ENCODE data around the gene FTCD. TPM values are rescaled to one million over a fixed set of nuclear protein-coding genes. Genes with fewer than 3 reads are reported as not detected.
A peak's percentile ranks its signal among the peaks of the same experiment; 100 is the strongest.

The FTCD gene
- total RNA-seq, 6 donors from 2014 or later, result 0.69 to 0.98 TPM; not detected in 4

DNA sequence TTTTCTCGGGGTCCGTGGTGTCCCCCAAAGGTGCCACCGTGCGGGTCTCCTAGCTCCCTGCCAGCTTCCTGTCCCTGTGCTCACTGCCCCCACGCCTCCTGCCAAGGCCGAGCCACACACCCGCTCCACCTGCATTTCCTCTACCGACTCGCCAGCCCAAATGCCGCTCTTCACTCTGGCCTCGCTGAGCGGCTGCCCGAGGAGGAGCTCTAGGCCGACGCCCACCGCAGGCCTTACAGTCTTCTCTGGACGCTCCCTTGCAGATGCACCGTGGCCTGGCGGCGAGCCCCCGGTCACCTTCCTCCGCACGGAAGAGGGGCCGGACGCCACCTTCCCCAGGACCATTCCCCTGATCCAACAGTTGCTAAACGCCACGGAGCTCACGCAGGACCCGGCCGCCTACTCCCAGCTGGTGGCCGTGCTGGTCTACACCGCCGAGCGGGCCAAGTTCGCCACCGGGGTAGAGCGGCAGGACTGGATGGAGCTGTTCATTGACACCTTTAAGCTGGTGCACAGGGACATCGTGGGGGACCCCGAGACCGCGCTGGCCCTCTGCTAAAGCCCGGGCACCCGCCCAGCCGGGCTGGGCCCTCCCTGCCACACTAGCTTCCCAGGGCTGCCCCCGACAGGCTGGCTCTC lies 26.3 kb downstream of the FTCD start:
- ATAC-seq (ENCODE audit: low FRiP score in 2 of 2), result no peak
- WGBS, 2 donors, result 86 to 91% methylated on average over 38 to 39 of the region's 45 CpGs
- no peak for TF ChIP-seq POLR2A (IDR thresholded peaks at IDR 0.05)
- TF ChIP-seq POLR2AphosphoS5 (IDR thresholded peaks at IDR 0.05), result no peak
- TF ChIP-seq, protein P1, sequence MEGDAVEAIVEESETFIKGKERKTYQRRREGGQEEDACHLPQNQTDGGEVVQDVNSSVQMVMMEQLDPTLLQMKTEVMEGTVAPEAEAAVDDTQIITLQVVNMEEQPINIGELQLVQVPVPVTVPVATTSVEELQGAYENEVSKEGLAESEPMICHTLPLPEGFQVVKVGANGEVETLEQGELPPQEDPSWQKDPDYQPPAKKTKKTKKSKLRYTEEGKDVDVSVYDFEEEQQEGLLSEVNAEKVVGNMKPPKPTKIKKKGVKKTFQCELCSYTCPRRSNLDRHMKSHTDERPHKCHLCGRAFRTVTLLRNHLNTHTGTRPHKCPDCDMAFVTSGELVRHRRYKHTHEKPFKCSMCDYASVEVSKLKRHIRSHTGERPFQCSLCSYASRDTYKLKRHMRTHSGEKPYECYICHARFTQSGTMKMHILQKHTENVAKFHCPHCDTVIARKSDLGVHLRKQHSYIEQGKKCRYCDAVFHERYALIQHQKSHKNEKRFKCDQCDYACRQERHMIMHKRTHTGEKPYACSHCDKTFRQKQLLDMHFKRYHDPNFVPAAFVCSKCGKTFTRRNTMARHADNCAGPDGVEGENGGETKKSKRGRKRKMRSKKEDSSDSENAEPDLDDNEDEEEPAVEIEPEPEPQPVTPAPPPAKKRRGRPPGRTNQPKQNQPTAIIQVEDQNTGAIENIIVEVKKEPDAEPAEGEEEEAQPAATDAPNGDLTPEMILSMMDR (IDR thresholded peaks at IDR 0.05), result no peak
- TF ChIP-seq EP300 (IDR thresholded peaks at IDR 0.05), result no peak

DNA sequence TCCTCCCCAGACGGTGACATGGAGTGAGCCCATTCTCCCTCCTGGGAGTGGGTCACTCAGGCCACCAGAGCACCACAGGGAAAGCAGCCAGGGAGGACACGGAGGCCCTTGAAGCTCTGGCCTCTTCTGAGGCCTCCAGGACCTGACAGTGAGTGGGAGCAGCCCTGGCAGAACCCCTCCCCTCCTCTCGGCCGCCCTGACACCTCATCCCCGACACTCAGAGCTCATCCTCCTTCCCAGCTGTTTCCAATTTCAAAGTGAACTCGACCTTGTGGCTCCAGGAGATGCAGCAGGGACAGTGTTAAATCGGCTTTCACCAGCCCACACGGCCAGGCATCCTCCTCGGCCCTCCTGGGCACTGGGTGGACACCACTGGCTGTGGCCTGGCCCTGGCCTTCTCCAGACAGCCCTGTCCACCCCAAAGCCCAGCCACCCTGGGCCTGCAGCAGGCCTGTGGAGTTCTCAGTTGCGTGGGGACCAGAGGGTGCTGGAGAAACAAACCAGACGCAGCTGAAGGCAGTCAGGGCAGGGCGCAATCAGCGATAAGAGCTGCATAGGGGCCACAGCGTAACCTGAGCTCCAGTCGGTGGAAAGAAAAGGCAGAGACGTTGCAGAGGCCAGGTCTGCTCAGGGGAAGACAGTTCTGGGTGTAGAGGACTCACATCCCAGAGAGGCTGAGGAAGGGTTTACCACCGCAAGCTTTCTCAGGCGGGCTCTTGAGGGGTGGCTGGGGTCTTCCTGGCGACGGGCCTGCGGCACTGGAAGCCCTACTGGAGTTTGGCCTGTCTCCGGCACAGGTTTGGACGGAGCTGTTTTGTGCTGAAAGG lies 27.1 kb downstream of the FTCD start:
- no peaks in the 10 kb centered on the region for H3K27me3 ChIP-seq
- TF ChIP-seq EP300 (IDR thresholded peaks at IDR 0.05) (no peak), POLR2A (IDR thresholded peaks at IDR 0.05) (no peak), POLR2AphosphoS5 (IDR thresholded peaks at IDR 0.05) (no peak)
- TF ChIP-seq, protein P1 (IDR thresholded peaks at IDR 0.05), result no peak
- H3K27ac ChIP-seq, result no peak overlapping the region
- WGBS, 2 donors, result 73 to 84% methylated on average over 20 to 22 of the region's 23 CpGs
- H3K4me3 ChIP-seq, result no peak overlapping the region
- H3K36me3 ChIP-seq, result peaks cover 0 to 39% (median 16%) of the 10 kb centered on the region in 4 donors
- H3K9me3 ChIP-seq, result no peaks in the 10 kb centered on the region
- ATAC-seq (ENCODE audit: low FRiP score in 2 of 2) (no peak), DNase-seq (peak in 1 of 2 donors; percentile 61)
- H3K4me1 ChIP-seq, result no peaks in the 10 kb centered on the region

More for the DNA sequence above, 26.3 kb downstream of the FTCD start:
- Histone ChIP-seq H3K4me1 (no peaks in the 10 kb centered on the region), H3K36me3 (peaks cover 0 to 39% (median 16%) of the 10 kb centered on the region in 4 donors), H3K27me3 (no peaks in the 10 kb centered on the region), H3K9me3 (no peaks in the 10 kb centered on the region), H3K4me3 (no peak overlapping the region), H3K27ac (no peak overlapping the region)
- DNase-seq, result peak in 1 of 2 donors; percentile 82

DNA sequence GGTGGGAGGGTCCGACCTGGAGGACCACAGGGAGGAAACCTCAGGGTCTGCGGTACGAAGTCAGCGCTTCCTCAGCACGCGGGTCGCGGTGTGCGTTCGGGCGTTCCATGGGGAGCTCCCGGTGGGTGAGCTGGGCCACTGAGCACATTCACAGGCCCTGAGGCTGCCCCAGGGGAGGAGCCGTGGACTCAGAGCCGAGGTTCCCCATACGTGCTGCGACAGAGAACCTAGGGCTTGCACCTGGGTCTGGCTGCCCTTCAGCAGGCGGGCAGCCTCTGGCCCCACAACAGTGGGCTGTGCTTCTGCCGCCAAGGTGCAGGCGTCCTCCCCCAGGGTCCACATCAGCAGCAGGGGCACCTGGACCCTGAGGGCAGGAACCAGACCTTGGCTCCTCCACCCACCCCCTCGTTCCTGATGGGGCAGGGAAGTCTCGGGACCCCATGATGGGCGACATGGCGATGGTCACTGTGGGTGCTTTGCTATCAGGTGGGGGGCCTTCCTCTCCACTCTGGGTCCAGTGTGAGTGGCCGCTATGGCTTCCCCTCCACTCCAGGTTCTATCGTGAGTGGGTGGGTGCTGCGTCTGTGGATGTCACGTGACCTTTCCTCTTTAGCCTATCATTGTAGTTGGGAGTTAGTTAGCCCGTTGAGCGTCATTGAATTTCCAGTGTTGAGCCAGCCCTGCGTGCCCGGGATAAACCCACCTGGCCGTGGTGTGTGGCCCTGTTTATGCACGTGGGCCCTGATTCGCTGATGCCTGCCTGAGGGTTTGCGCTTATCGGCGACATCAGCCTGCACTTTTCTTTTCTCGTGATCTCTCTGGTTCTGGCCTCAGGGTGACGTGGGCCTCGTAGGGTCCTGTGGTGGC lies 27.9 kb downstream of the FTCD start:
- H3K27ac ChIP-seq, result no peak overlapping the region
- peaks cover 0 to 43% (median 18%) of the 10 kb centered on the region in 4 donors for H3K36me3 ChIP-seq
- H3K9me3 ChIP-seq, result no peaks in the 10 kb centered on the region
- no peak overlapping the region for H3K4me3 ChIP-seq
- no peak for ATAC-seq (ENCODE audit: low FRiP score in 2 of 2)
- no peaks in the 10 kb centered on the region for H3K4me1 ChIP-seq
- 91 to 93% methylated on average over 35 to 38 of the region's 40 CpGs for WGBS, 2 donors
- H3K27me3 ChIP-seq, result no peaks in the 10 kb centered on the region
- DNase-seq, result peak in 1 of 2 donors; percentile 75
- TF ChIP-seq POLR2A (IDR thresholded peaks at IDR 0.05) (no peak), POLR2AphosphoS5 (IDR thresholded peaks at IDR 0.05) (no peak), EP300 (IDR thresholded peaks at IDR 0.05) (no peak)
- TF ChIP-seq, protein P1 (IDR thresholded peaks at IDR 0.05), result no peak

DNA sequence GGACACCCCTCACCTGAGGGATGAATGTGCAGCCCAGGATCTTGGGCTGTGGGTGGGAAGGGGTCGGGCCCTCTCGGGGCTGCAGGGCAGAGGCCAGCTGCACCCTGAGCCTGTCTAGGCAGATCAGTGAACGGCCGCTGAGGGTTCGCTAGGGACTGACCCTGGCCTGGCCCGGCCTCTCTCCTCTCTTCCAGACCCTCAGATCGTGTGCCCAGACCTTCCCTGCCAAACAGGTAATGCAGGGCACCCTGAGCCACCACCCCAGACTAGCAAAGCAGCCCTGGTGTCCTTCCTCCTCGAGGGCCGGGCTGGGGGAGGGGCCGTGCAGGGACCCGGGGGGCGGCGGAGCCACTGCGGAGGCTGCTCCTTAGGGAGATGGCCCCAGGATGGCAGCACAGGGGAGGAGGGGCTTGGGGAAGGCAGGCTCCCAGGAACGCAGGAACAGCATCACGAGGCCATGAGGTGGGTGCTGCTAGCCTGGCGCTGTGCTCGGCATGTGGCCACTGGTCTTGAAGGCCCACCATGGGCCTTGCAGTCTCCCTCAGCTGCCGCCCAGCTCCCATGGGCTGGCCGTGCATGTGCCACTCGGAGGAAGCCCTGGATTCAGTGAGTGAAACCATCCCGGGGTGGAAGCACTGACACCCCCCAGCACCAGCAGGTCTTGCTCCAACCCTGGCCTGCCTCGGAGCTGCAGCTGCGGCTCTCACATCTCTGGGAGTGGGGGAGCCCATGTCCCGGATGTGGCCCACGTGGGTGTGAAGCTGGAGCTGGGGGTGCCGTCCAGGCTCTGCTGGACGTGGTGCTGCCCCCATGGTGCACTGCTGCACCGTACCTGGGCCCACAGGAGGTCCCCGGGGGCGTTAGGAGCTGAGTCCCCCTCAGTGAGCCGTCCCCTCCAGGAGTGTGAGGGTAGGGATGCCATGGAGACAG lies 28.8 kb downstream of the FTCD start:
- Histone ChIP-seq H3K4me1 (no peaks in the 10 kb centered on the region), H3K27me3 (no peaks in the 10 kb centered on the region), H3K4me3 (no peak overlapping the region), H3K27ac (no peak overlapping the region), H3K36me3 (peaks cover 0 to 52% (median 23%) of the 10 kb centered on the region in 4 donors), H3K9me3 (no peaks in the 10 kb centered on the region)
- ATAC-seq (ENCODE audit: low FRiP score in 2 of 2), result no peak
- 92 to 97% methylated on average over 6 to 25 of the region's 32 CpGs for WGBS, 2 donors
- TF ChIP-seq EP300 (IDR thresholded peaks at IDR 0.05), result no peak
- TF ChIP-seq, protein P1 (IDR thresholded peaks at IDR 0.05), result no peak
- TF ChIP-seq POLR2AphosphoS5 (IDR thresholded peaks at IDR 0.05), result no peak
- TF ChIP-seq POLR2A (IDR thresholded peaks at IDR 0.05), result no peak
- peak; percentile 19 to 71 for DNase-seq
